NCI-H2171 (cell line): Measurements from ENCODE around the gene SH3RF3.
A peak's percentile ranks its signal among the peaks of the same experiment; 100 is the strongest.

Experiments
- DNase-seq: peaks from one replicate; lab custom pipeline; 2025; lab: John Stamatoyannopoulos, UW

Gene SH3RF3

DNA sequence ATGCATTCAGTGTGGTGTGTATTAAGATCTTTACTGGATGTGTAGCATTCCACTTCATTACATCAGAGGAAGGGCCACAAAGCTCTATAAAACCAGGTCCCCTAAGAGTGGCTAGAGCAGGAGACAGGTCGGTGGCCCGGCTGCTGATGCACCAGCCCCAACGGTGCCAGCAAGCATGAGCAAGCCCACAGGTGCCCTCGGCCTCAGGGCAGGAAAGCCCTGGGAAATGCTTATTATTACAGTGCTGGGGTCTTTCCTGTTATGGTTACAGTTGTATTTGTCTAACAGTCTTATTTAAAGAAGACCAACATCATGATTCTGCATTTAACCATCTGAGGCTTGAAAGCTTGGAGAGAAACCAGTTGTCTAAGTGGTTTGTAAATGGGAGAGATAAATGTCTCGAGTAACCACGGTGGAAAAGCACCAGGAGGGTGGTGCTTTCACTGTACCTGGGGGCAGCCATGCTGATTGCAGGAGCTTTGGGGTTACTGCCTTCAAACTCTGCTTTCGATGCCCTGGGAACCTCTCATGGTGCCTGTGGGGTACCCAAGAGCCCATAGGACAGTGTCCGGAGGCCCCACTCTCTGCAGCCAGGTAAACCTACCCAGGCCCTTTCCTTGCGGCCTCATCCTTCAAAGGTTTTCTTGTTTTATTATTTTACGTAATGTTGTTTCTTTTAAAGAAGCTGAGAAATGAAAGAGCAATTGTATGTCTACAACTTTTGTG, 133.1 kb downstream of the SH3RF3 start:
- no peak for DNase-seq

GRCh38 chr2:109264595-109265328, 135.8 kb downstream of the SH3RF3 start:
- no peak for DNase-seq

DNA sequence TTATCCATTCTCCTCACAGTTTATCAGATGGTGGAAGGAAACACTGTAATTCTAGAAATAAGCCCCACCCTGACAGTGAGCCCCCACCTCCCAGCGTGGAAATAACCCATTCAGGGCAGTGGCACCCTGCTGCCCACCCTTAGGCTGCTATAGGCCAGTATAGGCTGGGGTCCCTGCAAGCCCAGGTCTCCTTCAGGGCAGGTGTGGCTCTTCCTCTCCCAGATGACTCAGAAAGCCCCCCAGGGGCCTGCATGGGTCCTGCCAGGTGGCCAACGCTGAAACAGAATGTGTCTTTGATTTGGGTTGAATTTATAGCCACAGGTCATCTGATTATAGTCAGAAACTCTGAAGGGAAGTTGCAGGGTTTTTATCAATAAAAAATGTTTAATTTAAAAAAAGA, 136.4 kb downstream of the SH3RF3 start:
- no peak for DNase-seq

DNA sequence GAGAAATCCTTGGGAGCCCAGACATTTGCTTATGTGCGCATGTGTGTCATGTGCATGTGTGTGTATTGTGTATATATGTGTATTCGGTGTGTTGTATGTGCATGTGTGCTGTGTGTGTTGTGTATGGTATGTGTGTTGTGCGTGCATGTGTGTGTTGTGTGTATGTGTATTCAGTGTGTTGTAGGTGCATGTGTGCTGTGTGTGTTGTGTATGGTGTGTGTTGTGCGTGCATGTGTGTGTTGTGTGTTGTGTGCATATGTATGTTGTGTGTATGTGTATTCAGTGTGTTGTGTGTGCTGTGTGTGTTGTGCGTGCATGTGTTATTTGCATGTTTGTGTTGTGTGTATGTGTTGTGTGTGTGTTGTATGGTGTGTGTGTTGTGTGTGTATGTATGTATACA, 136.9 kb downstream of the SH3RF3 start:
- no peak for DNase-seq

GRCh38 chr2:109266496-109266895, 137.5 kb downstream of the SH3RF3 start:
- DNase-seq: no peak

DNA sequence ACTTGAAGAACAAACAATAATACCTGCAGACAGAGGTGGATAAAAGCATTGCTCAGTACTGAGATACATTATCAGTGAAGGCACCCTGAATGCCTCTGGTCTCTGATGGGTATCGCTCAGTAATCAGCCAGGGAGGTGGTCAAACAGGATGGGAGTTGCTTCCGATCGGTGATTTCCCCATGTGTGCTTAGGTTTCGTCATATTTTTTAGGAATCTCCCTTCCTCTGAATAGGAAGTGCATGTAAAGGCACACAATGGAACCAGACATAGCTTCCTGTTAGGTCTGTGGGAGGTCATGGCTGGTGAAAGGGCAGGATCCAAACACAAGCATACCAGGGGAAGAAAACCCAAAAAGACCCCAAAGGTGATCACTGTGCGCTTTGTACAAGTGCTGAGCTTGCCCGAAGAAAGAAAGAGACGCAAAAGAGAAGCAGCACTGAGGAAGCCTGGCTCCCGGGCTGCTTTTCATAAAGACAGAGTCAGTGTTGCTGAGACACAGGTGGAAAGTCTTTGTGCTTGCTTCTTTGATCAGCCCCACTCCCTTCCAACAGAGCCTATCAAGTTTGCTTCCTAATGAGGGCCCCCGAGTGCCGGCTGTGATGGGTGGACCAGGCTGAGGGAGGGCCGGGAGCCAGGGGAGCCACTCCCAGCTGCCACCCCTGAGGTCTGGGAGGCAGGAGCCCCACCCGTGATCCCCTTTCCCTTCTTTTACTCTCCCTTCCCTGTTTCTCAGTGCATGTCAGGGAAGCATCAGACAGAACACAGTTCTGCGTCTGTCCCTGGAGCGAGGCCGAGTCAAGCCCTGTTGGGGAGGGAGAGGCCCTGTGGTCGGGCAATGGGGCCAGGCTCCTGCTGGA, 138.2 kb downstream of the SH3RF3 start:
- DNase-seq: no peak

GRCh38 chr2:109268916-109269315, 139.9 kb downstream of the SH3RF3 start:
- DNase-seq: no peak

- DNase-seq: no peak
Observed at GRCh38 chr2:109269706-109270504, 140.9 kb downstream of the SH3RF3 start.

- DNase-seq: no peak
Observed at GRCh38 chr2:109270505-109271312, 141.7 kb downstream of the SH3RF3 start.

- DNase-seq: no peak
Observed at GRCh38 chr2:109271920-109272319, 142.9 kb downstream of the SH3RF3 start.

GRCh38 chr2:109272461-109272860, 143.5 kb downstream of the SH3RF3 start:
- no peak for DNase-seq

DNA sequence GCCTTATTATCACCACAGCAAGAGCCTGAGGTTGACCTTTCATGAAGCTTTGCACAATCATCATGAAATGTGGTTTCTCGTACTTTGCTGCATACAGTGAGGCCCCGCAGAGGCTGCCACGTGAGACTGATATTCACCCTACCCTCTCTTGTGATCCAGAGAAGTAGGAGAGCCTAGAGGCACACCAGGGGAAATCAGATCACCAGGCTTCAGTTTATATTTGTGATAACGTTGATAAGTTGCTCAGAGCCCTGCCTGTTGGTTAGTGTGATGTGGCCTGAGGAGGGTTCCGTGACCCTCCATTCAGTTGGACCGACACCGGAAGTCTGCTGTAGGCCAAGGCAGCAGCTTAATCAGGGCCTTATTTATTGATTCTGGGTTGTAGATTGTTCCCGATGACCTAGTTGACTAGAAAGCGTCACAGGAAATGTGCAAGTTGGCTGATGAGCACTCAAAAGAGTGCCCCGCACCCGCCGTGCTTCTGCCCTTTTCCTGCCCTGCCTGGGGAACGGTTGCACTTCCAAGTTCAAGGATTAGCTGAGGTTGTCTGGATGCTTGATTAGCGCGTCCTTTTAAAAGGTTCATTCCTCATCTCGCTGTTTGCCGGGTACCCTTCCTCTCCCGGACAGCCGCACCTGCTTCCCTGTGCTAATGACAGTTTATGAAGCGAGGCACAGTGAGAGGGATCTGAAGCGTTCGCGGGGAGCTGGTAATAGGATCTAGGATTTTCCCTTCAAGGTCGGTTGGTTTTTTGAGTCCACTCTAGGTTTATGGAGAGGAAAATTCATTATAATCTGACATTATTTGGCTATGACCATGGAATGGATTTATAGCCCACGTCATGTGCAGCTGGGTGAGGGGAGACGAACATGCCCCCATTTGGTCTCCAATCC, 146.4 kb downstream of the SH3RF3 start:
- DNase-seq: peak; percentile 35

- DNase-seq: no peak
Observed at GRCh38 chr2:109277406-109277805, 148.4 kb downstream of the SH3RF3 start.

GRCh38 chr2:109279243-109279860, 150.3 kb downstream of the SH3RF3 start:
- DNase-seq: no peak

GRCh38 chr2:109280804-109281203, 151.8 kb downstream of the SH3RF3 start:
- no peak for DNase-seq

- no peak for DNase-seq
Observed at GRCh38 chr2:109282360-109282759, 153.4 kb downstream of the SH3RF3 start.

DNA sequence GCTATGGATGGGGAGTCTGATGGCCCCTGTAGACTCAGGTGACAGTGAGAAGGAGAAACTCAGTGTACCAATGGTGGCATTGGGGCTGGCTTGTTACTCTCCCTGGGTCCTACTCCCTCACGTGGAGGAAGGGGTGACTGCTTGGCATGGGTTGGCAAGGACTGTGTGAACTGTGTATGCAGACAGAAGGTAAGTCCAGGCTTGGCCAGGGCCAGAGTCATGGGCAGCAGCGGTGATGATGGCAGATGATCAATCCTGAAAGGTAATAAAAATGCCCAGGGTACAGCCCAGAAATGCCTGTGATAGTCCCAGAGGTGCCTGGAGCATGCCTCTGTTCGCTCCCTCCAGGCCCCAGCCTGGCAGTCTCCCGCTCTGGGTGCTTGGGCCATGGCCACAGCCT, 153.9 kb downstream of the SH3RF3 start:
- no peak for DNase-seq

DNA sequence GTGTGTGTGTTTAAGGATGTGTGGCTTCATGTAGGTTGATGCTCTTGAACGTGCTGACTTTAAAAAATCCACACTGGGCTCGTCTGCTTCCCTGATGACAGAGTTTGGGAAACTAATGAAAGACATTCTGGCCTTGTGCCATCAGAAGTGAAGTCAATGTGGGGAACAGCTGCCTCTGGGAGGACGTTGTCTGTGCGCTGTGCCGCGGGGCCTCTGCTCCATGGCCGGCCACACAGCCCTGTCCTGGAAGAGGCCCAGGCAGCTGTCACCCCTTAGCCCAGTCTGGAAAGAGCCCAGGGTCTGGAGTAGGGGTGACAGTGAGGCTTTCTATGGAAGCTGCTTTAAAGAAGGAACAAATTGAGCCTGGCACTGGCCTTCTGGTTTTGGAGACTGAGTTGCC, 155.8 kb downstream of the SH3RF3 start:
- DNase-seq: peak; percentile 26

- DNase-seq: no peak
Observed at GRCh38 chr2:109285244-109285651, 156.2 kb downstream of the SH3RF3 start.
